ENCODE results near the gene NCKAP5.
A peak's percentile ranks its signal among the peaks of the same experiment; 100 is the strongest.

NCKAP5 gene

GRCh38 chr2:132645176-132645575 is 923.1 kb downstream of the NCKAP5 start:
- no peaks in the 10 kb centered on the region for H3K9me3 ChIP-seq (ENCODE audit: control extremely low read depth in 1 of 5, control insufficient read depth in 4 of 5, insufficient read depth in 2 of 5, low read depth in 1 of 5, low read length in 4 of 5)
- ChIA-PET POLR2A (no interaction called here), CTCF (no interaction called here)
- no peak for DNase-seq
- 93% methylated on average over 35 of the region's 35 CpGs for WGBS (ENCODE audit: insufficient coverage)
- peaks cover 0 to 2% (median 2%) of the 10 kb centered on the region in 5 experiments for H3K27me3 ChIP-seq (replicated peaks in 2 of 5; ENCODE audit: control insufficient read depth in 4 of 5, insufficient read depth in 5 of 5, low read length in 4 of 5)
- H3K4me3 ChIP-seq (ENCODE audit: control insufficient read depth in 1 of 7, extremely low read depth in 1 of 7, insufficient read depth in 4 of 7, low read depth in 2 of 7, low read length in 6 of 7), result peak overlapping the region in 1 of 7 experiments; percentile 7
- H3K4me1 ChIP-seq (ENCODE audit: control extremely low read depth in 1 of 4, control insufficient read depth in 4 of 4, insufficient read depth in 4 of 4, low read length in 3 of 4), result peaks cover 0 to 20% (median 11%) of the 10 kb centered on the region in 4 experiments
- no peak overlapping the region for H3K27ac ChIP-seq (ENCODE audit: insufficient read depth in 1 of 2, low read depth in 1 of 2, low read length in 2 of 2, poor library complexity in 1 of 2, severe bottlenecking in 2 of 2)
- H3K36me3 ChIP-seq (ENCODE audit: control insufficient read depth in 4 of 4, insufficient read depth in 4 of 4, low read length in 3 of 4), result no peaks in the 10 kb centered on the region

GRCh38 chr2:132642415-132642814 is 925.8 kb downstream of the NCKAP5 start:
- 86% methylated on average over 1 of the region's 2 CpGs for WGBS (ENCODE audit: insufficient coverage)
- H3K4me3 ChIP-seq (ENCODE audit: control insufficient read depth in 1 of 7, extremely low read depth in 1 of 7, insufficient read depth in 4 of 7, low read depth in 2 of 7, low read length in 6 of 7), result no peak overlapping the region
- CTCF ChIA-PET, result no interaction called here
- POLR2A ChIA-PET, result no interaction called here
- H3K4me1 ChIP-seq (ENCODE audit: control extremely low read depth in 1 of 4, control insufficient read depth in 4 of 4, insufficient read depth in 4 of 4, low read length in 3 of 4), result peaks cover 0 to 20% (median 11%) of the 10 kb centered on the region in 4 experiments
- H3K36me3 ChIP-seq (ENCODE audit: control insufficient read depth in 4 of 4, insufficient read depth in 4 of 4, low read length in 3 of 4), result no peaks in the 10 kb centered on the region
- DNase-seq, result no peak
- H3K9me3 ChIP-seq (ENCODE audit: control extremely low read depth in 1 of 5, control insufficient read depth in 4 of 5, insufficient read depth in 2 of 5, low read depth in 1 of 5, low read length in 4 of 5), result no peaks in the 10 kb centered on the region
- H3K27ac ChIP-seq (ENCODE audit: insufficient read depth in 1 of 2, low read depth in 1 of 2, low read length in 2 of 2, poor library complexity in 1 of 2, severe bottlenecking in 2 of 2), result no peak overlapping the region
- H3K27me3 ChIP-seq (replicated peaks in 2 of 5; ENCODE audit: control insufficient read depth in 4 of 5, insufficient read depth in 5 of 5, low read length in 4 of 5), result peaks cover 0 to 3% (median 0%) of the 10 kb centered on the region in 5 experiments

- CTCF ChIA-PET, result no interaction called here
- no peak overlapping the region for H3K4me3 ChIP-seq (ENCODE audit: control insufficient read depth in 1 of 7, extremely low read depth in 1 of 7, insufficient read depth in 4 of 7, low read depth in 2 of 7, low read length in 6 of 7)
- H3K4me1 ChIP-seq (ENCODE audit: control extremely low read depth in 1 of 4, control insufficient read depth in 4 of 4, insufficient read depth in 4 of 4, low read length in 3 of 4), result peaks cover 0 to 20% (median 11%) of the 10 kb centered on the region in 4 experiments
- H3K27me3 ChIP-seq (replicated peaks in 2 of 5; ENCODE audit: control insufficient read depth in 4 of 5, insufficient read depth in 5 of 5, low read length in 4 of 5), result peaks cover 0 to 3% (median 0%) of the 10 kb centered on the region in 5 experiments
- H3K9me3 ChIP-seq (ENCODE audit: control extremely low read depth in 1 of 5, control insufficient read depth in 4 of 5, insufficient read depth in 2 of 5, low read depth in 1 of 5, low read length in 4 of 5), result no peaks in the 10 kb centered on the region
- POLR2A ChIA-PET, result no interaction called here
- no peak overlapping the region for H3K27ac ChIP-seq (ENCODE audit: insufficient read depth in 1 of 2, low read depth in 1 of 2, low read length in 2 of 2, poor library complexity in 1 of 2, severe bottlenecking in 2 of 2)
- H3K36me3 ChIP-seq (ENCODE audit: control insufficient read depth in 4 of 4, insufficient read depth in 4 of 4, low read length in 3 of 4), result no peaks in the 10 kb centered on the region
- no peak for DNase-seq
Observed at GRCh38 chr2:132641819-132642218, 926.4 kb downstream of the NCKAP5 start.

GRCh38 chr2:132640116-132640515 is 928.1 kb downstream of the NCKAP5 start:
- ChIA-PET POLR2A (no interaction called here), CTCF (no interaction called here)
- no peaks in the 10 kb centered on the region for H3K9me3 ChIP-seq (ENCODE audit: control extremely low read depth in 1 of 5, control insufficient read depth in 4 of 5, insufficient read depth in 2 of 5, low read depth in 1 of 5, low read length in 4 of 5)
- no peak overlapping the region for H3K27ac ChIP-seq (ENCODE audit: insufficient read depth in 1 of 2, low read depth in 1 of 2, low read length in 2 of 2, poor library complexity in 1 of 2, severe bottlenecking in 2 of 2)
- DNase-seq, result no peak
- peaks cover 0 to 11% (median 5%) of the 10 kb centered on the region in 4 experiments for H3K4me1 ChIP-seq (ENCODE audit: control extremely low read depth in 1 of 4, control insufficient read depth in 4 of 4, insufficient read depth in 4 of 4, low read length in 3 of 4)
- no peak overlapping the region for H3K4me3 ChIP-seq (ENCODE audit: control insufficient read depth in 1 of 7, extremely low read depth in 1 of 7, insufficient read depth in 4 of 7, low read depth in 2 of 7, low read length in 6 of 7)
- H3K27me3 ChIP-seq (replicated peaks in 2 of 5; ENCODE audit: control insufficient read depth in 4 of 5, insufficient read depth in 5 of 5, low read length in 4 of 5), result peaks cover 0 to 3% (median 0%) of the 10 kb centered on the region in 5 experiments
- H3K36me3 ChIP-seq (ENCODE audit: control insufficient read depth in 4 of 4, insufficient read depth in 4 of 4, low read length in 3 of 4), result no peaks in the 10 kb centered on the region

- ChIA-PET POLR2A (no interaction called here), CTCF (interaction anchor here (1.0 kb wide), 1 partner anchor 10 kb away, joined by 3 read pairs; no protein-coding TSS in a partner anchor)
- Histone ChIP-seq H3K27me3 (replicated peaks in 2 of 5; ENCODE audit: control insufficient read depth in 4 of 5, insufficient read depth in 5 of 5, low read length in 4 of 5) (peaks cover 0 to 3% (median 0%) of the 10 kb centered on the region in 5 experiments), H3K4me1 (ENCODE audit: control extremely low read depth in 1 of 4, control insufficient read depth in 4 of 4, insufficient read depth in 4 of 4, low read length in 3 of 4) (peaks cover 0 to 2% (median under 1%) of the 10 kb centered on the region in 4 experiments), H3K4me3 (ENCODE audit: control insufficient read depth in 1 of 7, extremely low read depth in 1 of 7, insufficient read depth in 4 of 7, low read depth in 2 of 7, low read length in 6 of 7) (no peak overlapping the region), H3K27ac (ENCODE audit: insufficient read depth in 1 of 2, low read depth in 1 of 2, low read length in 2 of 2, poor library complexity in 1 of 2, severe bottlenecking in 2 of 2) (no peak overlapping the region), H3K9me3 (ENCODE audit: control extremely low read depth in 1 of 5, control insufficient read depth in 4 of 5, insufficient read depth in 2 of 5, low read depth in 1 of 5, low read length in 4 of 5) (no peaks in the 10 kb centered on the region), H3K36me3 (ENCODE audit: control insufficient read depth in 4 of 4, insufficient read depth in 4 of 4, low read length in 3 of 4) (no peaks in the 10 kb centered on the region)
- no peak for DNase-seq
- 100% methylated on average over 2 of the region's 5 CpGs for WGBS (ENCODE audit: insufficient coverage)
Observed at GRCh38 chr2:132638313-132639040, 929.8 kb downstream of the NCKAP5 start.

GRCh38 chr2:132636346-132636745 is 931.9 kb downstream of the NCKAP5 start:
- no peak for DNase-seq
- CTCF ChIA-PET, result interaction anchor here (0.6 kb wide), 1 partner anchor 232 kb away, joined by 3 read pairs; no protein-coding TSS in a partner anchor
- no CpG with 5 or more reads among the region's 1 CpG for WGBS (ENCODE audit: insufficient coverage)

GRCh38 chr2:132633635-132634034 is 934.6 kb downstream of the NCKAP5 start:
- no peak for DNase-seq
- Histone ChIP-seq H3K4me3 (ENCODE audit: control insufficient read depth in 1 of 7, extremely low read depth in 1 of 7, insufficient read depth in 4 of 7, low read depth in 2 of 7, low read length in 6 of 7) (no peak overlapping the region), H3K36me3 (ENCODE audit: control insufficient read depth in 4 of 4, insufficient read depth in 4 of 4, low read length in 3 of 4) (no peaks in the 10 kb centered on the region), H3K27ac (ENCODE audit: insufficient read depth in 1 of 2, low read depth in 1 of 2, low read length in 2 of 2, poor library complexity in 1 of 2, severe bottlenecking in 2 of 2) (no peak overlapping the region), H3K4me1 (ENCODE audit: control extremely low read depth in 1 of 4, control insufficient read depth in 4 of 4, insufficient read depth in 4 of 4, low read length in 3 of 4) (no peaks in the 10 kb centered on the region), H3K27me3 (replicated peaks in 2 of 5; ENCODE audit: control insufficient read depth in 4 of 5, insufficient read depth in 5 of 5, low read length in 4 of 5) (peaks cover 0 to 3% (median 0%) of the 10 kb centered on the region in 5 experiments), H3K9me3 (ENCODE audit: control extremely low read depth in 1 of 5, control insufficient read depth in 4 of 5, insufficient read depth in 2 of 5, low read depth in 1 of 5, low read length in 4 of 5) (no peaks in the 10 kb centered on the region)
- ChIA-PET POLR2A (interaction anchor here (0.6 kb wide), 1 partner anchor 195 kb away, joined by 4 read pairs; no protein-coding TSS in a partner anchor), CTCF (no interaction called here)
- WGBS (ENCODE audit: insufficient coverage), result 100% methylated on average over 1 of the region's 2 CpGs

More at GRCh38 chr2:132636346-132636745, 931.9 kb downstream of the NCKAP5 start:
- H3K9me3 ChIP-seq (ENCODE audit: control extremely low read depth in 1 of 5, control insufficient read depth in 4 of 5, insufficient read depth in 2 of 5, low read depth in 1 of 5, low read length in 4 of 5), result no peaks in the 10 kb centered on the region
- peaks cover 0 to 3% (median 0%) of the 10 kb centered on the region in 5 experiments for H3K27me3 ChIP-seq (replicated peaks in 2 of 5; ENCODE audit: control insufficient read depth in 4 of 5, insufficient read depth in 5 of 5, low read length in 4 of 5)
- H3K4me1 ChIP-seq (ENCODE audit: control extremely low read depth in 1 of 4, control insufficient read depth in 4 of 4, insufficient read depth in 4 of 4, low read length in 3 of 4), result no peaks in the 10 kb centered on the region
- no peak overlapping the region for H3K4me3 ChIP-seq (ENCODE audit: control insufficient read depth in 1 of 7, extremely low read depth in 1 of 7, insufficient read depth in 4 of 7, low read depth in 2 of 7, low read length in 6 of 7)
- POLR2A ChIA-PET, result no interaction called here
- no peak overlapping the region for H3K27ac ChIP-seq (ENCODE audit: insufficient read depth in 1 of 2, low read depth in 1 of 2, low read length in 2 of 2, poor library complexity in 1 of 2, severe bottlenecking in 2 of 2)
- no peaks in the 10 kb centered on the region for H3K36me3 ChIP-seq (ENCODE audit: control insufficient read depth in 4 of 4, insufficient read depth in 4 of 4, low read length in 3 of 4)

Measured in common myeloid progenitor, CD34-positive (primary cell).